ENCODE data around the gene ROBO1. TPM values are rescaled to one million over a fixed set of nuclear protein-coding genes. Genes with fewer than 3 reads are reported as not detected.

The ROBO1 gene
- total RNA-seq, 1 experiment from 2014 or later = 32.2 TPM

GRCh38 chr3:78781351-78781750, 986.4 kb downstream of the ROBO1 start:
- intact Hi-C loops (cut with micrococcal nuclease) = no loop called here
- no peaks in the 10 kb centered on the region for H3K27me3 Mint-ChIP-seq (ENCODE audit: insufficient read depth, unreplicated experiment)
- ChIA-PET CTCF (no interaction called here), POLR2A (interaction anchor here (1.1 kb wide), 1 partner anchor 23 kb away, joined by 3 read pairs; no protein-coding TSS in a partner anchor)
- H3K4me3 Mint-ChIP-seq (ENCODE audit: unreplicated experiment) = no peak overlapping the region
- H3K36me3 Mint-ChIP-seq (ENCODE audit: insufficient read depth, unreplicated experiment) = peaks cover 6% of the 10 kb centered on the region
- no peak for TF ChIP-seq CTCF (IDR thresholded peaks at IDR 0.05; ENCODE audit: unreplicated experiment)
- BruUV-seq (replicated peaks) = no TSS peak
- H3K27ac Mint-ChIP-seq (ENCODE audit: low read depth, unreplicated experiment) = no peak overlapping the region
- H3K4me1 Mint-ChIP-seq (ENCODE audit: insufficient read depth, unreplicated experiment) = peaks cover 10% of the 10 kb centered on the region
- peaks cover 8% of the 10 kb centered on the region for H3K9me3 Mint-ChIP-seq (ENCODE audit: unreplicated experiment)
- DNase-seq (ENCODE audit: unreplicated experiment) = no peak

- ChIA-PET POLR2A (interaction anchor here (0.6 to 1.0 kb wide), 3 partner anchors 15 to 77 kb away, joined by 3 read pairs; no protein-coding TSS in a partner anchor), CTCF (interaction anchor here (1.6 kb wide), 1 partner anchor 25 kb away, joined by 3 read pairs; no protein-coding TSS in a partner anchor)
- no peak overlapping the region for H3K27ac Mint-ChIP-seq (ENCODE audit: low read depth, unreplicated experiment)
- intact Hi-C loops (cut with micrococcal nuclease) = no loop called here
- peaks cover 8% of the 10 kb centered on the region for H3K9me3 Mint-ChIP-seq (ENCODE audit: unreplicated experiment)
- H3K4me3 Mint-ChIP-seq (ENCODE audit: unreplicated experiment) = no peak overlapping the region
- DNase-seq (ENCODE audit: unreplicated experiment) = no peak
- no TSS peak for BruUV-seq (replicated peaks)
- H3K4me1 Mint-ChIP-seq (ENCODE audit: insufficient read depth, unreplicated experiment) = no peaks in the 10 kb centered on the region
- TF ChIP-seq CTCF (IDR thresholded peaks at IDR 0.05; ENCODE audit: unreplicated experiment) = no peak
- H3K27me3 Mint-ChIP-seq (ENCODE audit: insufficient read depth, unreplicated experiment) = no peaks in the 10 kb centered on the region
- no peaks in the 10 kb centered on the region for H3K36me3 Mint-ChIP-seq (ENCODE audit: insufficient read depth, unreplicated experiment)
Measured at GRCh38 chr3:78765671-78766485, 1001.9 kb downstream of the ROBO1 start.

- no peak overlapping the region for H3K4me3 Mint-ChIP-seq (ENCODE audit: unreplicated experiment)
- intact Hi-C loops (cut with micrococcal nuclease) = no loop called here
Measured at GRCh38 chr3:78764634-78765033, 1003.2 kb downstream of the ROBO1 start.

More at GRCh38 chr3:78764634-78765033, 1003.2 kb downstream of the ROBO1 start:
- H3K27me3 Mint-ChIP-seq (ENCODE audit: insufficient read depth, unreplicated experiment) = no peaks in the 10 kb centered on the region
- H3K4me1 Mint-ChIP-seq (ENCODE audit: insufficient read depth, unreplicated experiment) = no peaks in the 10 kb centered on the region
- POLR2A ChIA-PET = interaction anchor here (0.9 kb wide), 1 partner anchor 61 kb away, joined by 3 read pairs; no protein-coding TSS in a partner anchor
- CTCF ChIA-PET = no interaction called here
- no peak overlapping the region for H3K27ac Mint-ChIP-seq (ENCODE audit: low read depth, unreplicated experiment)
- BruUV-seq (replicated peaks) = no TSS peak
- peaks cover 8% of the 10 kb centered on the region for H3K9me3 Mint-ChIP-seq (ENCODE audit: unreplicated experiment)
- H3K36me3 Mint-ChIP-seq (ENCODE audit: insufficient read depth, unreplicated experiment) = no peaks in the 10 kb centered on the region
- no peak for TF ChIP-seq CTCF (IDR thresholded peaks at IDR 0.05; ENCODE audit: unreplicated experiment)
- no peak for DNase-seq (ENCODE audit: unreplicated experiment)

Data from MCF 10A (cell line).